ENCODE measurements around the gene CNOT10. TPM values are rescaled to one million over a fixed set of nuclear protein-coding genes. Genes with fewer than 3 reads are reported as not detected.
"Not testable (repeated sequence)": the region's sequence is repeated elsewhere in the genome, so short reads cannot be mapped to it uniquely, and the experiment has no call there.

CNOT10 gene
- total RNA-seq, 4 donors from 2014 or later: 12.7 to 24.2 (median 19.7) TPM

GRCh38 chr3:32644380-32644779 lies 40.6 kb upstream of the CNOT10 start:
- H3K9me3 ChIP-seq: no peaks in the 10 kb centered on the region
- no peaks in the 10 kb centered on the region for H3K36me3 ChIP-seq
- H3K27ac ChIP-seq: no peak overlapping the region
- no peak overlapping the region for H3K4me3 ChIP-seq
- DNase-seq: no peak
- TF ChIP-seq POLR2A (IDR thresholded peaks at IDR 0.05) (no peak), CTCF (IDR thresholded peaks at IDR 0.05) (no peak)
- peaks cover 0 to 21% (median 0%) of the 10 kb centered on the region in 4 donors for H3K27me3 ChIP-seq
- intact Hi-C loops (cut with DNase I): no loop called here
- H3K4me1 ChIP-seq: no peaks in the 10 kb centered on the region

GRCh38 chr3:32646761-32647160 lies 38.2 kb upstream of the CNOT10 start:
- intact Hi-C loops (cut with DNase I): no loop called here
- 27% methylated on average over 1 of the region's 1 CpG for WGBS, 2 donors
- no peak for TF ChIP-seq CTCF (IDR thresholded peaks at IDR 0.05)
- no peak for TF ChIP-seq POLR2A (IDR thresholded peaks at IDR 0.05)
- Histone ChIP-seq H3K4me1 (no peaks in the 10 kb centered on the region), H3K36me3 (no peaks in the 10 kb centered on the region), H3K27me3 (peaks cover 0 to 8% (median 0%) of the 10 kb centered on the region in 4 donors), H3K9me3 (no peaks in the 10 kb centered on the region), H3K27ac (no peak overlapping the region), H3K4me3 (no peak overlapping the region)
- no peak for DNase-seq

- H3K4me1 ChIP-seq: not testable (repeated sequence)
- 63 to 76% methylated on average over 6 to 7 of the region's 9 CpGs for WGBS, 2 donors
Measured at GRCh38 chr3:32652337-32653100, 32.5 kb upstream of the CNOT10 start.

GRCh38 chr3:32655167-32655566 lies 29.8 kb upstream of the CNOT10 start:
- no peaks in the 10 kb centered on the region for H3K4me1 ChIP-seq
- no peak for DNase-seq
- WGBS, 2 donors: 57 to 67% methylated on average over 3 of the region's 3 CpGs
- TF ChIP-seq CTCF (IDR thresholded peaks at IDR 0.05): no peak
- TF ChIP-seq POLR2A (IDR thresholded peaks at IDR 0.05): no peak
- intact Hi-C loops (cut with DNase I): no loop called here
- H3K27me3 ChIP-seq: peaks cover 0 to 46% (median 0%) of the 10 kb centered on the region in 4 donors
- H3K9me3 ChIP-seq: no peaks in the 10 kb centered on the region
- no peak overlapping the region for H3K4me3 ChIP-seq
- H3K36me3 ChIP-seq: no peaks in the 10 kb centered on the region
- H3K27ac ChIP-seq: no peak overlapping the region

More at GRCh38 chr3:32652337-32653100, 32.5 kb upstream of the CNOT10 start:
- H3K4me3 ChIP-seq; intact Hi-C loops (cut with DNase I); DNase-seq; H3K27ac ChIP-seq; H3K36me3 ChIP-seq; H3K9me3 ChIP-seq: not testable (repeated sequence)
- peaks cover 0 to 25% (median 0%) of the 10 kb centered on the region in 4 donors for H3K27me3 ChIP-seq

GRCh38 chr3:32660634-32661033 lies 24.4 kb upstream of the CNOT10 start:
- TF ChIP-seq CTCF (IDR thresholded peaks at IDR 0.05) (no peak), POLR2A (IDR thresholded peaks at IDR 0.05) (no peak)
- Histone ChIP-seq H3K36me3 (no peaks in the 10 kb centered on the region), H3K27ac (no peak overlapping the region), H3K4me3 (no peak overlapping the region), H3K4me1 (no peaks in the 10 kb centered on the region), H3K27me3 (peaks cover 0 to 40% (median 0%) of the 10 kb centered on the region in 4 donors), H3K9me3 (no peaks in the 10 kb centered on the region)
- no peak for DNase-seq
- WGBS, 2 donors: 93 to 95% methylated on average over 3 of the region's 3 CpGs
- intact Hi-C loops (cut with DNase I): no loop called here

Data from esophagus squamous epithelium (tissue), 5 donors.